GM19240 (cell line): Measurements from ENCODE around the gene EFCAB9.

ENCODE experiments used
- DNase-seq: peaks from one replicate; pipeline ENCODE4 v3.0.0; 2011; ENCODE audit warnings: low spot score; ENCODE audit not compliant: insufficient read length

EFCAB9 gene

DNA sequence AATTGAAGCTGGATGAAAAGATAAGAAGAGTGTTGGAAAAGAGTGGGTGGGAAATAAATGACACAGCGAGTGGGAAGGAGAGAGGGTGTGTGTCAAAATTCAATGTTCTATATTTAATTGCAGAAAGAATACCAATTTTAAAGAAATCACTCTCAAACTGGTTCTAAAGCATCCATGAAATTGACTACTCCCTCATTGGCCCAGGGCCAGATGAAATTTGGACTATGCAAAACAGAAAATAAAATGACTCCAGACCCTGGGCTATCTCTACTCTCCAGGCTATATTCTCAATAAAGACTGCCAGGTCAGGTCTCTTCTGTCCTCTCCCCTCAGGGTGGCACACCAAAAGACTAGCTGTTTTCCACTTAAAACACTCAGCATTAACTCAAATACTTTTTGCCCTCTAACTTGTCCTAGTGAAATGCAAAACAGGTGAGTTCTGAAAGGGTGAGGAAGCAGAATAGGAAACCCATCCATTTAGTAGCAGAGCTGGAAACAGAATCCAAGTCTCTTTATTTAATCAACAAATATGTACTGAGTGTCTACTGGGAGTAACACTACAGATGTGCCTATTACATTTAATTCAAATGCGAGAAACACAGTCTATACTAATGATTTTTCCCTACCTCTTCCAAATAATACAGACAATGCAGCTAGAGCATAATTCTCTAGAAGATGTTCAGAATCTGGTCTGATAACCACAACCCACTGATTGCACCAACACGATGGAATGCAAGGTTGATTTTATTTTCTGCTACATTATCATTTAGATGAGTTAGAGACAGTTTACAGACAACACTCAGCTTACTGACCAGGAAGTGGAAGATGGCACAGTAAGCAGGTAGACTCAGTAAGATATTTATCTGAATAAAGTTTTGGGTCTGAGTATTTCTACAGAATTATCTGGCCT, 42.1 kb downstream of the EFCAB9 start:
- no peak for DNase-seq

DNA sequence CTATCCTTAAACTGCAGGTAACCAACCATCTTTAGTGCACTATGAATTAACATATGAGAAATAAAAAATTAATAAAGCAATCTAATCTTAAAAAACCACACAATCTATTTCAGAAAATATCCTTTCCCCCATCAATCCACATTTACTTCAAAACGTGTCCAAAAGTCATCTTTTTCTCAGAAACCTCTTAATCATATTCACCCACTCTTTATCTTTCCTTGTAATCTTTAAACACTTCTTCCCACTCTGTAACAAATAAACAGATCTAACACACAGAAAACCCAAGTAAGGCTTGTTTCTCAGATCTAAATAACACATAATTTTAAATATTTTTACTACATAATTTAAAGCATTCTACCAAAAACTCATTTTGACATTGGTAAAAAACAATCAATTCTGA, 44.4 kb downstream of the EFCAB9 start:
- DNase-seq, result no peak

DNA sequence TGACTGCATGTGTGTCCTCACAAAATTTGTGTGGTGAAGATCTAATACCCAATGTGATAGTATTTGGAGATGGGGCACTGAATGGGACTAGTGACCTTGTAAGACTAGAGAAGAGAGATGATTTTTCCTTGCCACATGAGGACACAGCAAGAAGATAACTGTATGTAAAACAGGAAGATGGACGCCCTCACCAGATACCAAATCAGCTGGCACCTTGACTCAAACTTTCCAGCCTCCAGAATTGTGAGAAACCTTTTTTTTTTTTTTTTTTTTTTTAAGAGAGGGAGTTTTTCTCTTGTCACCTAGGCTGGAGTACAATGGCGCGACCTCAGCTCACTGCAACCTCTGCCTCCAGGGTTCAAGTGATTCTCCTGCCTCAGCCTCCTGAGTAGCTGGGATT, 49.3 kb downstream of the EFCAB9 start:
- DNase-seq, result no peak

GRCh38 chr5:172245046-172245445, 51.1 kb downstream of the EFCAB9 start:
- no peak for DNase-seq

DNA sequence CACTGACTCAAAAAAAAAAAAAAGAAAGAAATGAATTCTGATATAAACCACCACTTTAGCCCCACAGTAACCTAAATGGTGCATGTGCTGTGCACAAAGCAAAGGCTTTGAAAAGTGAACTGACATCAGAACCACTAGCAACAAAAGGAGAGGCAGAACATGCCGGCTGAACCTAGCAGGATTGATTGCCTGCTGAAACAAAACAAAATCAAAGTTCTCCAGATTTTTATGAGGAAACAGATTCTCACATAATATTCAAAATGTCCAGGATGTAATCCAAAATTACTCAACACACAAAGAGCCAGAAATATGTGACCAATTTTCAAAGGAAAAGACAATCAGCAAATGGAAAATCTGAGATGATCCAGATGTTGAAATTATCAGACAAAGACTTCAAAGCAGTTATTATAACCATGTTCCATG, 51.7 kb downstream of the EFCAB9 start:
- DNase-seq, result no peak

GRCh38 chr5:172248637-172249036, 54.7 kb downstream of the EFCAB9 start:
- DNase-seq, result no peak

DNA sequence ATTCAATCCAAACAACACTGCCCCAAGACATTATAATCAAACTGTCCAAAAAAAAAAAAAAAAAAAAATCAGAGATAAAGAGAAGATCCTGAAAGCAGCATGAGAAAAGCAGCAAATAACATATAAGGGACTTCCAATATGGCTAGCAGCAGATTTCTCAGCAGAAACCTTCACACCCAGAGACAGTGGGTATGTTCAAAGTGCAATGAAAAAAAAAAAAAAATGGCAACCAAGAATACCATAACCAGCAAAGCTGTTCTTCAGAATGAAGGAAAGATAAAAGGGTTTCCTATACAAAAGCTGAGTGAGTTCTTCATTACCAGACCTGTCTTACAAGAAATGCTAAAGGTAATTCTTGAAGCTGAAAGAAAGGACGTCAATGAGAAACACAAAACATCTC, 57.4 kb downstream of the EFCAB9 start:
- no peak for DNase-seq

GRCh38 chr5:172252501-172252900, 58.5 kb downstream of the EFCAB9 start:
- no peak for DNase-seq
